CD4-positive, CD25-positive, alpha-beta regulatory T cell (primary cell): ENCODE results near the gene GMDS. TPM values are rescaled to one million over a fixed set of nuclear protein-coding genes. Genes with fewer than 3 reads are reported as not detected.

ENCODE experiments used
- ATAC-seq, 2 donors: fragments of 150-1000 bp; cut with Tn5 transposase; one replicate each; pipeline ENCODE4 v1.10.0; 2021; ENCODE audit warnings: low read depth in 2 of 2, moderate number of reproducible peaks in 2 of 2, moderate library complexity in 1 of 2
- DNase-seq, 3 donors: peaks; one replicate each; pipeline versions ENCODE4 v3.0.0 to v3.0.0-alpha.2; 2012 to 2022; ENCODE audit warnings: mixed read lengths in 1 of 3
- H3K27ac ChIP-seq: one replicate; pipeline ENCODE4 v1.7.0; 2013; ENCODE audit warnings: mild to moderate bottlenecking, low read length; ENCODE audit not compliant: insufficient read depth, poor library complexity, severe bottlenecking
- H3K27me3 ChIP-seq: one replicate; pipeline ENCODE4 v1.7.0; 2013; ENCODE audit warnings: low read length; ENCODE audit not compliant: control insufficient read depth, insufficient read depth
- H3K36me3 ChIP-seq: one replicate; pipeline ENCODE4 v1.7.0; 2013; ENCODE audit warnings: mild to moderate bottlenecking, low read length, moderate library complexity; ENCODE audit not compliant: control insufficient read depth, insufficient read depth
- H3K4me1 ChIP-seq: 2 replicates; pipeline ENCODE4 v1.7.0; 2013; ENCODE audit warnings: mild to moderate bottlenecking, low read length; ENCODE audit not compliant: insufficient read depth, control insufficient read depth, poor library complexity, severe bottlenecking
- H3K4me3 ChIP-seq: one replicate; pipeline ENCODE4 v1.7.0; 2013; ENCODE audit warnings: low read depth, mild to moderate bottlenecking, low read length, moderate library complexity
- H3K9me3 ChIP-seq, 2 experiments: 1 replicate in 1 of 2; 2 replicates in 1 of 2; pipeline ENCODE4 v1.7.0; 2013; ENCODE audit warnings: low read length in 2 of 2, mild to moderate bottlenecking in 1 of 2, moderate library complexity in 1 of 2; ENCODE audit not compliant: control insufficient read depth in 2 of 2
- H3K27ac Mint-ChIP-seq, 3 donors: one replicate each; pipeline ENCODE4 v1.8.0; 2020 to 2022; ENCODE audit warnings: mild to moderate bottlenecking in 3 of 3, mixed read lengths in 3 of 3, moderate library complexity in 2 of 3
- H3K27me3 Mint-ChIP-seq: one replicate; pipeline ENCODE4 v1.8.0; 2022; ENCODE audit warnings: mild to moderate bottlenecking, mixed read lengths
- H3K36me3 Mint-ChIP-seq: one replicate; pipeline ENCODE4 v1.8.0; 2020; ENCODE audit warnings: mixed read lengths
- H3K4me1 Mint-ChIP-seq, 4 donors: one replicate each; pipeline ENCODE4 v1.8.0; 2020 to 2022; ENCODE audit warnings: mixed read lengths in 4 of 4, mild to moderate bottlenecking in 1 of 4
- H3K4me3 Mint-ChIP-seq, 4 donors: one replicate each; pipeline ENCODE4 v1.8.0; 2020 to 2022; ENCODE audit warnings: mild to moderate bottlenecking in 4 of 4, mixed read lengths in 4 of 4, moderate library complexity in 3 of 4
- H3K9me3 Mint-ChIP-seq, 7 donors: one replicate each; pipeline ENCODE4 v1.8.0; 2020 to 2022; ENCODE audit warnings: mixed read lengths in 7 of 7, mild to moderate bottlenecking in 3 of 7, moderate library complexity in 2 of 7
- polyA plus RNA-seq, 4 donors: library from polyadenylated mRNA; unstranded; fragments of 300-500 nt; fragmentation: Illumina TruSeq; gene quantifications; one replicate each; pipeline ENCODE4 v1.2.3, GENCODE V29; 2021
- total RNA-seq: library from RNA; stranded (reverse); gene quantifications from one replicate; pipeline ENCODE4 v1.2.3, GENCODE V29; 2022

The GMDS gene
- total and polyA plus RNA-seq, 5 donors from 2014 or later: 17.5 to 23.9 (median 20.2) TPM

GRCh38 chr6:1960486-1961142 is 284.8 kb downstream of the GMDS start:
- peaks cover 14% of the 10 kb centered on the region for H3K36me3 Mint-ChIP-seq
- Histone ChIP-seq H3K4me1 (no peaks in the 10 kb centered on the region), H3K27me3 (no peaks in the 10 kb centered on the region), H3K9me3 (no peaks in the 10 kb centered on the region), H3K27ac (no peak overlapping the region), H3K36me3 (no peaks in the 10 kb centered on the region), H3K4me3 (no peak overlapping the region)
- no peak overlapping the region for H3K4me3 Mint-ChIP-seq
- DNase-seq (no peak), ATAC-seq (no peak)
- no peaks in the 10 kb centered on the region for H3K27me3 Mint-ChIP-seq
- no peak overlapping the region for H3K27ac Mint-ChIP-seq
- peaks cover 0 to 4% (median 0%) of the 10 kb centered on the region in 4 donors for H3K4me1 Mint-ChIP-seq
- H3K9me3 Mint-ChIP-seq: peaks cover 0 to 2% (median 0%) of the 10 kb centered on the region in 7 donors

GRCh38 chr6:1958257-1958656 is 287.1 kb downstream of the GMDS start:
- H3K27me3 Mint-ChIP-seq: no peaks in the 10 kb centered on the region

GRCh38 chr6:1957746-1958145 is 287.7 kb downstream of the GMDS start:
- no peaks in the 10 kb centered on the region for H3K9me3 ChIP-seq
- H3K36me3 ChIP-seq: no peaks in the 10 kb centered on the region
- peaks cover 21% of the 10 kb centered on the region for H3K36me3 Mint-ChIP-seq
- no peak overlapping the region for H3K27ac Mint-ChIP-seq
- H3K4me3 Mint-ChIP-seq: no peak overlapping the region
- ATAC-seq (no peak), DNase-seq (no peak)
- no peak overlapping the region for H3K27ac ChIP-seq
- H3K27me3 ChIP-seq: no peaks in the 10 kb centered on the region
- H3K27me3 Mint-ChIP-seq: no peaks in the 10 kb centered on the region
- H3K4me1 ChIP-seq: no peaks in the 10 kb centered on the region
- no peak overlapping the region for H3K4me3 ChIP-seq
- H3K4me1 Mint-ChIP-seq: peaks cover 0 to 4% (median 0%) of the 10 kb centered on the region in 4 donors
- H3K9me3 Mint-ChIP-seq: peaks cover 0 to 1% (median 0%) of the 10 kb centered on the region in 7 donors

More at GRCh38 chr6:1958257-1958656, 287.1 kb downstream of the GMDS start:
- H3K9me3 Mint-ChIP-seq: peaks cover 0 to 1% (median 0%) of the 10 kb centered on the region in 7 donors
- peaks cover 0 to 4% (median 0%) of the 10 kb centered on the region in 4 donors for H3K4me1 Mint-ChIP-seq
- no peaks in the 10 kb centered on the region for H3K36me3 ChIP-seq
- H3K36me3 Mint-ChIP-seq: peaks cover 17% of the 10 kb centered on the region
- ATAC-seq (no peak), DNase-seq (no peak)
- H3K4me3 Mint-ChIP-seq: no peak overlapping the region
- H3K4me3 ChIP-seq: no peak overlapping the region
- no peaks in the 10 kb centered on the region for H3K9me3 ChIP-seq
- no peaks in the 10 kb centered on the region for H3K27me3 ChIP-seq
- H3K27ac ChIP-seq: no peak overlapping the region
- H3K27ac Mint-ChIP-seq: peak overlapping the region in 2 of 3 donors; percentile 26 to 67
- no peaks in the 10 kb centered on the region for H3K4me1 ChIP-seq

DNA sequence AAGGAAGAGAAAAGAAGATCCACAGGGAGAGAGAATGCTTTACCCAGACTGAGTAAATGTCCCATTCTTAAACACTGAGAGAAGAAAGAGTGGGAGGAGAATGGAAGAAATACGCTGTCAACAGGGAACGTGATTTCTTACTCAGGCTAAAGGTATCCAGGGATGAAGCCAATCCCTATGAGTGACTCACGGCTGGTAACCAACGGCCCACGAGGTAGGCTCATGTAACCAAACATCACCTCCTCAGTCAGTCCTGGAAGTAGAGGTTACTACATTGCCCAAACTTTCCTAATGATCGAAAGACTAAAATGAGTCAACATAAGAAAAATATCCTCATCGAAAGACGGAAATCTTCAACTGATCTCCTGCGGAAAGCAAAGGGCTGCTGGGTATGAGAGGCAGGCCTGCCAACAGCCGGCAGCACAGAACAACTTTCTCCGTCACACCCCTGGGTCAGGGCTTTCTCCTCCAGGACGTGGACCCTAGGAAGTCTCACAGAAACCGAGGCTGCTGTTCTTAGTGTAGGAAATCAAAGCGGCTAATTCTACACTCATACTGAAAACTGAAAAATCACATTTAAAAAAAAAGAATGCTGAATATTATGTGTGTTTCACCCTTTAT is 292.6 kb downstream of the GMDS start:
- Histone ChIP-seq H3K9me3 (no peaks in the 10 kb centered on the region), H3K27me3 (no peaks in the 10 kb centered on the region), H3K4me1 (no peaks in the 10 kb centered on the region), H3K4me3 (no peak overlapping the region), H3K36me3 (peaks cover 4% of the 10 kb centered on the region), H3K27ac (no peak overlapping the region)
- H3K9me3 Mint-ChIP-seq: peaks cover 0 to 1% (median 0%) of the 10 kb centered on the region in 7 donors
- ATAC-seq (no peak), DNase-seq (no peak)
- no peaks in the 10 kb centered on the region for H3K27me3 Mint-ChIP-seq
- no peak overlapping the region for H3K4me3 Mint-ChIP-seq
- H3K4me1 Mint-ChIP-seq: no peaks in the 10 kb centered on the region
- no peak overlapping the region for H3K27ac Mint-ChIP-seq
- H3K36me3 Mint-ChIP-seq: peaks cover 17% of the 10 kb centered on the region

DNA sequence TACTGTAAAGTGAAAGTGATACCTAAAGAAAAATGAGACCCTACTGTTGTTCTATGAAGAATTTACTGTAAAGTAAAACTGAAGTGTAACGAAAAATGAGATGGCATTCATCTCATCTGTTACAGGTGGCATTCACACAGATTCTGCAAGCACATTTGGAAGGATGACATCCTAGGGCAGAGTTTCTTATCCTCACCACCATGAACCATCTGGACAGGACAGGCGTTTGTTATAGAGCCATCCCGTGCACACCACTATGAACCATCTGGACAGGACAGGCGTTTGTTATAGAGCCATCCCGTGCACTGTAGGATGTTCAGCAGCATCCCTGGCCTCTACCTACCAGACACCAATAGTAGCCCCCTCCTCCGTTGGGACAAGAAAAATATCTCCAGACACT is 294.8 kb downstream of the GMDS start:
- peaks cover 23% of the 10 kb centered on the region for H3K36me3 Mint-ChIP-seq
- no peaks in the 10 kb centered on the region for H3K4me1 ChIP-seq
- no peak overlapping the region for H3K4me3 Mint-ChIP-seq
- H3K27me3 ChIP-seq: no peaks in the 10 kb centered on the region
- H3K27ac ChIP-seq: no peak overlapping the region
- ATAC-seq: no peak
- no peak for DNase-seq
- no peak overlapping the region for H3K27ac Mint-ChIP-seq
- H3K36me3 ChIP-seq: peaks cover 4% of the 10 kb centered on the region
- no peaks in the 10 kb centered on the region for H3K27me3 Mint-ChIP-seq
- no peaks in the 10 kb centered on the region for H3K4me1 Mint-ChIP-seq
- no peaks in the 10 kb centered on the region for H3K9me3 ChIP-seq
- no peak overlapping the region for H3K4me3 ChIP-seq
- H3K9me3 Mint-ChIP-seq: no peaks in the 10 kb centered on the region

DNA sequence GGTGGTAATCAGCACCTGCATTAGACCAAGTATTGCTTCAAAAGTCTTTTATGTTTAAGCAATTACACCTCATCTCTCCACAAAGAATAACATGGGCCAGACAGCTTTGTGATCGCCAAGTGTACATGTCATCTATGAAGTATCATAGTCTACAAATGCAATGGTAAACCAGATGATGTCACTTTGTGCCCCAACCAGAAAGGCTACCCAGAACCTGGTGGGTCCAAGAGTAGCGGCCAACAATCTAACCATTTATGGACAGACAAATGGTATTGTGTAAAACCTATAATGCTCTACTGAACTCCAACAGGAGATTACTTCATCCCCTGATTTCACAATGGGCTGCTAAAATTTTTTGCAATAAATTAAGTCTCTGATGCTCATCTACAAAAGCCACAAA is 295.9 kb downstream of the GMDS start:
- H3K27me3 Mint-ChIP-seq: no peaks in the 10 kb centered on the region
- Histone ChIP-seq H3K27ac (no peak overlapping the region), H3K4me3 (no peak overlapping the region), H3K27me3 (no peaks in the 10 kb centered on the region), H3K9me3 (no peaks in the 10 kb centered on the region), H3K4me1 (no peaks in the 10 kb centered on the region), H3K36me3 (peaks cover 4% of the 10 kb centered on the region)
- no peak overlapping the region for H3K27ac Mint-ChIP-seq
- H3K9me3 Mint-ChIP-seq: no peaks in the 10 kb centered on the region
- H3K36me3 Mint-ChIP-seq: peaks cover 21% of the 10 kb centered on the region
- DNase-seq (no peak), ATAC-seq (no peak)
- no peak overlapping the region for H3K4me3 Mint-ChIP-seq
- H3K4me1 Mint-ChIP-seq: peaks cover 0 to 2% (median 0%) of the 10 kb centered on the region in 4 donors

DNA sequence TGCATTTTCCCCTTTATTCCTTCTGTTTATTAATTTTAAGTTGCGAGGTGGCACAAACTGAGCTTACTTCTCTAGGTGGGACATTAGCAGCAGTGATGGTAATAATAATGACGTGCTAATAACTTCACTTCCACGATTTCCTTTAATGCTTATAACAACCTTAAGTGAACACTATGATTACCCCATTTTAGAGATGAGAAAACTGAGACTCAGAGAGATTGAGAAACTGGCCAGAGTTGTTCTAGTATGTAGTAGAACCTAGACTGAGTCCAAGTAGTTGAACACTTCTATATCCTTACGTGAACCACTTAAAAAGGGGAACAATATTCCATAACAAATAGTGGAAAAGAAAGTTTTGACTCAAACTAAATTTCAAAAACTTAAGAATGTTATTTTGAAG is 297.5 kb downstream of the GMDS start:
- peaks cover 0 to 2% (median 0%) of the 10 kb centered on the region in 4 donors for H3K4me1 Mint-ChIP-seq
- Histone ChIP-seq H3K9me3 (no peaks in the 10 kb centered on the region), H3K27ac (no peak overlapping the region), H3K4me1 (no peaks in the 10 kb centered on the region), H3K27me3 (no peaks in the 10 kb centered on the region), H3K36me3 (peaks cover 4% of the 10 kb centered on the region), H3K4me3 (no peak overlapping the region)
- peaks cover 15% of the 10 kb centered on the region for H3K36me3 Mint-ChIP-seq
- DNase-seq: no peak
- no peaks in the 10 kb centered on the region for H3K9me3 Mint-ChIP-seq
- no peak overlapping the region for H3K4me3 Mint-ChIP-seq
- no peak for ATAC-seq
- H3K27ac Mint-ChIP-seq: no peak overlapping the region
- no peaks in the 10 kb centered on the region for H3K27me3 Mint-ChIP-seq

DNA sequence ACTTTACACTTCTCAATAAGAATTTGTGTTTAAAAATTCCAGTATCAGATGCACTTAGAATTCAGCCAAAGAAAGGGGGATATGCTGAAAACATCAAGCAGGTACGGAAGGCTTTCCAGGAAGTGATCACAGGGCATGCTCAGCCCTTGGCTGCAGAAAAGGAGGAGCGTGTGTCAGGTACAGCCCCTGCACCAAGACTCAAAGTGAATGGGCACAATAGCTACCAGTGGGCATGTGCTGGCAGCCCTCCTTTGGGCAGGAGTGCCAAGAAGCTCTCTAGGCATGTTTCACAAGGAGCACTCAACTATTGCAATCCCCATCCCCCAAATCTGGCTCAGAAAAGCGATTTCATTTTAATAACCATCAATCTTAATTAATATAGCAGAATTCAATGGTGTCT is 298.8 kb downstream of the GMDS start:
- Mint-ChIP-seq H3K4me1 (peaks cover 0 to 2% (median 0%) of the 10 kb centered on the region in 4 donors), H3K27ac (no peak overlapping the region), H3K27me3 (no peaks in the 10 kb centered on the region), H3K4me3 (no peak overlapping the region), H3K36me3 (peaks cover 8% of the 10 kb centered on the region), H3K9me3 (no peaks in the 10 kb centered on the region)
- Histone ChIP-seq H3K9me3 (no peaks in the 10 kb centered on the region), H3K4me3 (no peak overlapping the region), H3K27me3 (no peaks in the 10 kb centered on the region), H3K36me3 (no peaks in the 10 kb centered on the region), H3K27ac (no peak overlapping the region), H3K4me1 (no peaks in the 10 kb centered on the region)
- no peak for ATAC-seq
- DNase-seq: no peak
